CD4-positive, alpha-beta T cell treated with Interleukin-4 for 4 hours (primary cell): ENCODE results near the gene PARP14.
"Not testable (repeated sequence)": the region's sequence is repeated elsewhere in the genome, so short reads cannot be mapped to it uniquely, and the experiment has no call there.

Experiments used
- DNase-seq: peaks from one replicate; pipeline ENCODE4 v3.0.0-alpha.2; 2020

The PARP14 gene

GRCh38 chr3:122680475-122681283 is at the start of gene PARP14:
PARP14 (plus strand) TSS chr3:122680839; CDS start chr3:122680884, 45 bp downstream.
- DNase-seq = peak; percentile 70

GRCh38 chr3:122635789-122636188 is 44.9 kb upstream of the PARP14 start:
- no peak for DNase-seq

- DNase-seq = no peak
Measured at GRCh38 chr3:122636697-122637096, 43.9 kb upstream of the PARP14 start.

- no peak for DNase-seq
Measured at GRCh38 chr3:122640437-122640999, 40.1 kb upstream of the PARP14 start.

GRCh38 chr3:122642935-122643334 is 37.7 kb upstream of the PARP14 start:
- DNase-seq = peak; percentile 28

- peak; percentile 46 for DNase-seq
Measured at GRCh38 chr3:122646146-122646988, 34.3 kb upstream of the PARP14 start.

GRCh38 chr3:122651233-122651907 is 29.3 kb upstream of the PARP14 start:
- not testable (repeated sequence) for DNase-seq

GRCh38 chr3:122651962-122652361 is 28.7 kb upstream of the PARP14 start:
- not testable (repeated sequence) for DNase-seq

GRCh38 chr3:122658336-122658735 is 22.3 kb upstream of the PARP14 start:
- not testable (repeated sequence) for DNase-seq

GRCh38 chr3:122660297-122660974 is 20.2 kb upstream of the PARP14 start:
- no peak for DNase-seq

- no peak for DNase-seq
Measured at GRCh38 chr3:122661633-122662032, 19.0 kb upstream of the PARP14 start.

GRCh38 chr3:122662505-122662904 is 18.1 kb upstream of the PARP14 start:
- DNase-seq = no peak

- no peak for DNase-seq
Measured at GRCh38 chr3:122665226-122665786, 15.3 kb upstream of the PARP14 start.

GRCh38 chr3:122665881-122666280 is 14.8 kb upstream of the PARP14 start:
- DNase-seq = no peak

- no peak for DNase-seq
Measured at GRCh38 chr3:122668930-122669730, 11.5 kb upstream of the PARP14 start.

GRCh38 chr3:122671553-122671952 is 9.1 kb upstream of the PARP14 start:
- DNase-seq = no peak

GRCh38 chr3:122674339-122674738 is 6.3 kb upstream of the PARP14 start:
- no peak for DNase-seq

- DNase-seq = no peak
Measured at GRCh38 chr3:122676759-122677158, 3.9 kb upstream of the PARP14 start.

- no peak for DNase-seq
Measured at GRCh38 chr3:122677216-122677615, 3.4 kb upstream of the PARP14 start.

GRCh38 chr3:122678506-122678905 is 2.1 kb upstream of the PARP14 start:
- DNase-seq = no peak
